HepG2 (cell line): ENCODE measurements around the gene CSTPP1. TPM values are rescaled to one million over a fixed set of nuclear protein-coding genes. Genes with fewer than 3 reads are reported as not detected.

Source experiments
- ATAC-seq: fragments of 200-7000 bp; cut with Tn5 transposase; 3 replicates; pipeline ENCODE4 v1.9.1; 2020; ENCODE audit warnings: mild to moderate bottlenecking, moderate library complexity
- BruUV-seq: library from RNA; stranded (reverse); fragments of 400-500 nt; replicated peaks from 2 replicates; lab custom pipeline; 2021; lab: Mats Ljungman, UMichigan
- CTCF ChIA-PET: fragments of 300-600 bp; formaldehyde crosslinking; extraction: SDS; loops from one replicate; lab custom pipeline; 2021; ENCODE audit warnings: low total read pairs, inconsistent platforms, low intra/inter-chr PET ratio; lab: Yijun Ruan, JAX
- POLR2A ChIA-PET: fragments of 350-600 bp; sonication (Branson Sonifier 250); formaldehyde crosslinking; loops from one replicate; lab custom pipeline; 2020; ENCODE audit warnings: antibody characterized with exemption, inconsistent platforms; lab: Yijun Ruan, JAX
- DNase-seq: peaks from one replicate; pipeline ENCODE4 v3.0.0-alpha.2; 2015; ENCODE audit warnings: low spot score
- FAIRE-seq: peaks from 3 replicates; lab custom pipeline; 2011; peaks lifted over from hg19 to GRCh38; lab: Jason Lieb, UNC
- H2AFZ ChIP-seq: one replicate; pipeline ENCODE4 v1.6.1; 2011; ENCODE audit warnings: low read length, inconsistent platforms
- H3K27ac ChIP-seq: fragments of 300-600 bp; 3 replicates; pipeline ENCODE4 v1.8.0; 2011; ENCODE audit warnings: mixed run types, mild to moderate bottlenecking, mixed read lengths, low read length, inconsistent platforms; ENCODE audit not compliant: insufficient read depth; ENCODE audit errors: extremely low read length
- H3K27me3 ChIP-seq, 2 experiments: fragments of 200-600 bp in 1 of 2; 2 replicates in 1 of 2; 3 replicates in 1 of 2; pipeline versions ENCODE4 v1.6.0 to v1.8.0; 2011; ENCODE audit warnings: low read length in 2 of 2, mild to moderate bottlenecking in 2 of 2, moderate library complexity in 2 of 2, inconsistent platforms in 1 of 2; ENCODE audit not compliant: insufficient read depth in 2 of 2, control insufficient read depth in 1 of 2
- H3K36me3 ChIP-seq, 2 experiments: fragments of 200-600 bp in 1 of 2; replicated peaks in 1 of 2; 2 replicates in 1 of 2; 3 replicates in 1 of 2; pipeline versions ENCODE4 v1.5.1 to v1.8.0; 2011; ENCODE audit warnings: low read length in 2 of 2, inconsistent platforms in 1 of 2; ENCODE audit not compliant: insufficient read depth in 2 of 2, control insufficient read depth in 1 of 2
- H3K4me1 ChIP-seq: 2 replicates; pipeline ENCODE4 v1.5.1; 2012; ENCODE audit warnings: low read length, inconsistent platforms; ENCODE audit not compliant: insufficient read depth
- H3K4me2 ChIP-seq: 2 replicates; pipeline ENCODE4 v1.6.0; 2011; ENCODE audit warnings: low read depth, low read length, inconsistent platforms
- H3K4me3 ChIP-seq, 3 experiments: fragments of 200-600 bp in 1 of 3; sonication (generic), shearing (Covaris generic) in 1 of 3; replicated peaks in 1 of 3; 2 replicates each; pipeline ENCODE4 v1.5.1; 2011 to 2016; ENCODE audit warnings: low read length in 3 of 3, inconsistent platforms in 2 of 3, low read depth in 2 of 3, mild to moderate bottlenecking in 2 of 3, control low read depth in 1 of 3, mixed read lengths in 1 of 3; ENCODE audit not compliant: insufficient read depth in 1 of 3
- H3K79me2 ChIP-seq: one replicate; pipeline ENCODE4 v1.6.1; 2011; ENCODE audit warnings: low read length, inconsistent platforms; ENCODE audit not compliant: insufficient read depth
- H3K9ac ChIP-seq: 2 replicates; pipeline ENCODE4 v1.6.0; 2011; ENCODE audit warnings: mild to moderate bottlenecking, low read depth, low read length, inconsistent platforms; ENCODE audit not compliant: insufficient read depth
- H3K9me3 ChIP-seq: 2 replicates; pipeline ENCODE4 v1.5.1; 2012; ENCODE audit warnings: mild to moderate bottlenecking, low read length
- H4K20me1 ChIP-seq: 2 replicates; pipeline ENCODE4 v1.6.0; 2011; ENCODE audit warnings: inconsistent platforms, mild to moderate bottlenecking, low read length, moderate library complexity; ENCODE audit not compliant: insufficient read depth
- GLI4 ChIP-seq: sonication (generic); formaldehyde crosslinking; IDR thresholded peaks from 2 replicates; pipeline ENCODE4 v1.5.1; 2020; ENCODE audit warnings: missing genetic modification reagents, mild to moderate bottlenecking, moderate library complexity, borderline replicate concordance
- HBP1 ChIP-seq: IDR thresholded peaks from 2 replicates; pipeline ENCODE4 v1.6.1; 2016; ENCODE audit warnings: low read depth, control low read depth
- IKZF4 ChIP-seq: sonication (generic); formaldehyde crosslinking; IDR thresholded peaks from 2 replicates; pipeline ENCODE4 v1.5.1; 2020; ENCODE audit warnings: borderline replicate concordance, mild to moderate bottlenecking, low read depth, missing genetic modification reagents; ENCODE audit errors: not compliant biosample characterization
- ISX ChIP-seq: sonication (generic); formaldehyde crosslinking; conservative IDR thresholded peaks from 2 replicates; pipeline ENCODE4 v1.5.0; 2020; ENCODE audit warnings: missing genetic modification reagents
- KLF12 ChIP-seq: sonication (generic); formaldehyde crosslinking; IDR thresholded peaks from 2 replicates; pipeline ENCODE4 v1.4.0; 2020; ENCODE audit warnings: missing genetic modification reagents, borderline replicate concordance
- MTA3 ChIP-seq: sonication (generic); formaldehyde crosslinking; IDR thresholded peaks from 2 replicates; pipeline ENCODE4 v1.4.0; 2020; ENCODE audit warnings: missing genetic modification reagents
- SMARCC2 ChIP-seq: fragments of 450-650 bp; IDR thresholded peaks from 2 replicates; pipeline ENCODE4 v1.6.1; 2017; ENCODE audit warnings: antibody characterized with exemption, mild to moderate bottlenecking
- TBX2 ChIP-seq: sonication (generic); formaldehyde crosslinking; IDR thresholded peaks from 2 replicates; pipeline ENCODE4 v1.5.0; 2020; ENCODE audit warnings: missing genetic modification reagents, mild to moderate bottlenecking, borderline replicate concordance
- TFDP1 ChIP-seq: IDR thresholded peaks from 2 replicates; pipeline ENCODE4 v1.6.1; 2016; ENCODE audit warnings: missing compliant biosample characterization, missing genetic modification reagents, borderline replicate concordance
- YEATS4 ChIP-seq: sonication (generic); formaldehyde crosslinking; IDR thresholded peaks from 2 replicates; pipeline ENCODE4 v1.4.0; 2020; ENCODE audit warnings: missing genetic modification reagents, borderline replicate concordance
- ZNF335 ChIP-seq: sonication (generic); formaldehyde crosslinking; IDR thresholded peaks from 2 replicates; pipeline ENCODE4 v1.4.0; 2020; ENCODE audit warnings: missing genetic modification reagents
- ZNF343 ChIP-seq: sonication (generic); formaldehyde crosslinking; IDR thresholded peaks from 2 replicates; pipeline ENCODE4 v1.4.0; 2020; ENCODE audit warnings: mild to moderate bottlenecking, missing genetic modification reagents
- ZNF414 ChIP-seq: sonication (generic); formaldehyde crosslinking; IDR thresholded peaks from 2 replicates; pipeline ENCODE4 v1.5.0; 2020; ENCODE audit warnings: missing genetic modification reagents
- ZNF547 ChIP-seq: sonication (generic); formaldehyde crosslinking; IDR thresholded peaks from 2 replicates; pipeline ENCODE4 v1.5.1; 2020; ENCODE audit warnings: mild to moderate bottlenecking, missing genetic modification reagents
- WGBS: methylation state at CpG from one replicate; pipeline ENCODE4 v1.1.6; 2017; ENCODE audit warnings: low lambda C conversion rate; 5-methylcytosine and 5-hydroxymethylcytosine counted together
- in situ Hi-C: cut with HindIII; loops from 2 replicates; pipeline ENCODE4 v1.10.0; 2017; ENCODE audit warnings: low pct_unique_long_range_greater_than_20kb; ENCODE audit not compliant: extremely low pct_ligation_motif_present
- intact Hi-C: fragments of 100-400 bp; cut with micrococcal nuclease; formaldehyde crosslinking; loops from one replicate; pipeline ENCODE4 v1.10.0; 2022; ENCODE audit not compliant: unreplicated experiment
- polyA plus RNA-seq, 8 experiments: library from polyadenylated mRNA; depleted of rRNA in 3 of 8; stranded (reverse) in 7 of 8; unstranded in 1 of 8; fragments of >200 nt; fragmentation: Illumina TruSeq in 4 of 8; extraction: Trizol in 4 of 8; gene quantifications; 2 replicates each; pipeline versions ENCODE4 v1.2.1 to v1.2.3, GENCODE V29; 2011 to 2016; ENCODE audit warnings: low read depth in 4 of 8, missing spikeins in 1 of 8, mixed read lengths in 1 of 8; ENCODE audit not compliant: insufficient read depth in 1 of 8
- total RNA-seq, 5 experiments: library from RNA; depleted of rRNA; stranded (reverse); fragments of >200 nt; fragmentation: Illumina TruSeq; extraction: Trizol; gene quantifications; 2 replicates each; pipeline ENCODE4 v1.2.3, GENCODE V29; 2016; ENCODE audit warnings: low read depth in 1 of 5

The CSTPP1 gene
- total and polyA plus RNA-seq, 2 of the 13 experiments (the other 11 are each of a cell fraction or from before 2014, with no cell fraction given), result 12.3 to 14.6 TPM

GRCh38 chr11:46903846-46904245, 32.7 kb upstream of the CSTPP1 start (continued):
- no peak for TF ChIP-seq GLI4 (CRISPR knock-in tag)
- TF ChIP-seq ISX, result no peak

- no peak overlapping the region for H3K4me2 ChIP-seq
- H3K36me3 ChIP-seq, result peaks cover 0 to 10% of the 10 kb centered on the region in 2 experiments; a peak in 1 of 5 replicates
- WGBS, result 86% methylated on average over 4 of the region's 5 CpGs
- H3K9me3 ChIP-seq, result no peaks in the 10 kb centered on the region
- DNase-seq, result no peak
- H3K27ac ChIP-seq, result no peak overlapping the region
- ChIA-PET POLR2A (no interaction called here), CTCF (no interaction called here)
- no peaks in the 10 kb centered on the region for H3K27me3 ChIP-seq
- H3K4me1 ChIP-seq, result 0 out of 2 replicates have a peak, but pooled peaks cover 7% of the 10 kb centered on the region
- intact Hi-C loops (no loop called here), in situ Hi-C loops (no loop called here)
- no peak overlapping the region for H3K4me3 ChIP-seq
- FAIRE-seq, result no peak
- no peak overlapping the region for H2AFZ ChIP-seq
- no peak for ATAC-seq
- H3K9ac ChIP-seq, result no peak overlapping the region
- no peaks in the 10 kb centered on the region for H4K20me1 ChIP-seq
- no peaks in the 10 kb centered on the region for H3K79me2 ChIP-seq
- TF ChIP-seq MTA3 (CRISPR knock-in tag), result no peak
- TF ChIP-seq ZNF414 (CRISPR knock-in tag), result no peak
- BruUV-seq, result no TSS peak
Measured at GRCh38 chr11:46905806-46906205, 30.8 kb upstream of the CSTPP1 start.

- no peaks in the 10 kb centered on the region for H3K9me3 ChIP-seq
- intact Hi-C loops, result no loop called here
- BruUV-seq, result no TSS peak
- in situ Hi-C loops, result no loop called here
- no peaks in the 10 kb centered on the region for H4K20me1 ChIP-seq
- WGBS, result 80% methylated on average over 13 of the region's 13 CpGs
- H3K36me3 ChIP-seq, result peaks cover 0 to 10% of the 10 kb centered on the region in 2 experiments; a peak in 1 of 5 replicates
- H3K79me2 ChIP-seq, result peaks cover 1% of the 10 kb centered on the region
- DNase-seq (no peak), FAIRE-seq (no peak), ATAC-seq (no peak)
- H3K4me3 ChIP-seq, result no peak overlapping the region
- H3K9ac ChIP-seq, result no peak overlapping the region
- no peak overlapping the region for H3K4me2 ChIP-seq
- H3K4me1 ChIP-seq, result 0 out of 2 replicates have a peak, but pooled peaks cover 7% of the 10 kb centered on the region
- no peaks in the 10 kb centered on the region for H3K27me3 ChIP-seq
- ChIA-PET POLR2A (no interaction called here), CTCF (no interaction called here)
- H3K27ac ChIP-seq, result no peak overlapping the region
- no peak for TF ChIP-seq SMARCC2
- no peak for TF ChIP-seq ZNF547
- TF ChIP-seq TFDP1 (CRISPR knock-in tag), result no peak
- no peak for TF ChIP-seq ZNF335 (CRISPR knock-in tag)
- TF ChIP-seq YEATS4 (CRISPR knock-in tag), result no peak
- TF ChIP-seq HBP1, result no peak
- TF ChIP-seq KLF12 (CRISPR knock-in tag), result no peak
- no peak for TF ChIP-seq IKZF4 (CRISPR knock-in tag)
- no peak for TF ChIP-seq ZNF343 (CRISPR knock-in tag)
- TF ChIP-seq TBX2 (CRISPR knock-in tag), result no peak
- TF ChIP-seq, all 625 proteins: peak for 0
- no peak overlapping the region for H2AFZ ChIP-seq
Measured at GRCh38 chr11:46906609-46907041, 29.9 kb upstream of the CSTPP1 start.
